ENCODE measurements around the gene IFI35.

Gene IFI35

GRCh38 chr17:43033948-43034881 lies 27.6 kb downstream of the IFI35 start:
- DNase-seq (ENCODE audit: low read depth): no peak
- no peak for TF ChIP-seq CTCF (IDR thresholded peaks at IDR 0.05; ENCODE audit: low read depth, low read length, missing control alignments)

GRCh38 chr17:43034894-43035293 lies 28.3 kb downstream of the IFI35 start:
- no peak overlapping the region for H3K4me3 ChIP-seq (ENCODE audit: low read depth, low read length)
- no peak for DNase-seq (ENCODE audit: low read depth)

More at GRCh38 chr17:43033948-43034881, 27.6 kb downstream of the IFI35 start:
- H3K4me3 ChIP-seq (ENCODE audit: low read depth, low read length): no peak overlapping the region

GRCh38 chr17:43039646-43040045 lies 33.1 kb downstream of the IFI35 start:
- DNase-seq (ENCODE audit: low read depth): no peak
- TF ChIP-seq CTCF (IDR thresholded peaks at IDR 0.05; ENCODE audit: low read depth, low read length, missing control alignments): no peak
- H3K4me3 ChIP-seq (ENCODE audit: low read depth, low read length): no peak overlapping the region

More at GRCh38 chr17:43034894-43035293, 28.3 kb downstream of the IFI35 start:
- no peak for TF ChIP-seq CTCF (IDR thresholded peaks at IDR 0.05; ENCODE audit: low read depth, low read length, missing control alignments)

- DNase-seq (ENCODE audit: low read depth): no peak
- TF ChIP-seq CTCF (IDR thresholded peaks at IDR 0.05; ENCODE audit: low read depth, low read length, missing control alignments): no peak
- no peak overlapping the region for H3K4me3 ChIP-seq (ENCODE audit: low read depth, low read length)
These were observed 34.1 kb downstream of the IFI35 start for GRCh38 chr17:43040655-43041054.

GRCh38 chr17:43042025-43042628 lies 35.5 kb downstream of the IFI35 start:
- DNase-seq (ENCODE audit: low read depth): no peak
- H3K4me3 ChIP-seq (ENCODE audit: low read depth, low read length): no peak overlapping the region
- TF ChIP-seq CTCF (IDR thresholded peaks at IDR 0.05; ENCODE audit: low read depth, low read length, missing control alignments): no peak

GRCh38 chr17:43043307-43043706 lies 36.7 kb downstream of the IFI35 start:
- no peak overlapping the region for H3K4me3 ChIP-seq (ENCODE audit: low read depth, low read length)
- DNase-seq (ENCODE audit: low read depth): no peak
- TF ChIP-seq CTCF (IDR thresholded peaks at IDR 0.05; ENCODE audit: low read depth, low read length, missing control alignments): no peak
